Heart right ventricle (tissue), 16 donors: ENCODE results near the gene ASB2. TPM values are rescaled to one million over a fixed set of nuclear protein-coding genes. Genes with fewer than 3 reads are reported as not detected.

ENCODE experiments used
- ATAC-seq, 8 donors: fragments of 200-7000 bp; cut with Tn5 transposase; one replicate each; pipeline ENCODE4 v1.9.1; 2020; ENCODE audit warnings: mild to moderate bottlenecking in 8 of 8, moderate library complexity in 8 of 8, moderate number of reproducible peaks in 1 of 8
- DNase-seq, 2 donors: peaks; one replicate each; pipeline ENCODE4 v3.0.0-alpha.2; 2020
- H3K27ac ChIP-seq, 10 donors: fragments of 200-600 bp; sonication (generic) in 2 of 10; one replicate each; pipeline versions ENCODE4 v1.5.0 to v1.8.0; 2020 to 2022; ENCODE audit warnings: mild to moderate bottlenecking in 3 of 10
- H3K27me3 ChIP-seq, 7 donors: fragments of 200-600 bp; one replicate each; pipeline ENCODE4 v1.8.0; 2021 to 2022; ENCODE audit warnings: mild to moderate bottlenecking in 2 of 7
- H3K36me3 ChIP-seq, 9 donors: fragments of 200-600 bp; sonication (generic) in 1 of 9; one replicate each; pipeline versions ENCODE4 v1.5.0 to v1.8.0; 2020 to 2022; ENCODE audit warnings: mild to moderate bottlenecking in 2 of 9
- H3K4me1 ChIP-seq, 9 donors: fragments of 200-600 bp; sonication (generic) in 1 of 9; one replicate each; pipeline versions ENCODE4 v1.5.0 to v1.8.0; 2020 to 2022; ENCODE audit warnings: mild to moderate bottlenecking in 4 of 9
- H3K4me3 ChIP-seq, 10 donors: fragments of 200-600 bp; sonication (generic) in 2 of 10; one replicate each; pipeline versions ENCODE4 v1.5.0 to v1.8.0; 2020 to 2022; ENCODE audit warnings: mild to moderate bottlenecking in 7 of 10, moderate library complexity in 2 of 10
- H3K9me3 ChIP-seq, 11 donors: fragments of 200-600 bp in 10 of 11; sonication (generic) in 2 of 11; one replicate each; pipeline versions ENCODE4 v1.5.0 to v1.8.0; 2013 to 2022; ENCODE audit warnings: mild to moderate bottlenecking in 2 of 11, control low read depth in 1 of 11, moderate library complexity in 1 of 11
- WGBS, 2 donors: extraction: QIAGEN DNeasy Blood & Tissue Kit; methylation state at CpG; one replicate each; pipeline ENCODE4 v1.1.7; 2013; ENCODE audit warnings: inconsistent platforms in 1 of 2; 5-methylcytosine and 5-hydroxymethylcytosine counted together
- intact Hi-C, 10 donors: fragments of 100-400 bp; cut with DNase I; formaldehyde crosslinking; loops; one replicate each; pipeline versions ENCODE4 v1.11.1 to v1.14.2; 2022
- polyA plus RNA-seq, 2 donors: library from polyadenylated mRNA; stranded (reverse); fragments of 200-250 nt; gene quantifications; one replicate each; pipeline ENCODE4 v1.2.3, GENCODE V29; 2013
- total RNA-seq, 10 donors: library from RNA; stranded (reverse); fragmentation: NEBNext Ultra II Directional in 3 of 10; extraction: Animal tissue kit (Norgen Biotek cat#: 25700) in 3 of 10; gene quantifications; one replicate each; pipeline versions ENCODE4 v1.2.1 to v1.2.4, GENCODE V29; 2021 to 2023
- TF ChIP-seq, protein P1 (sequence below), 9 donors: fragments of 200-600 bp; sonication (generic) in 2 of 9; IDR thresholded peaks; one replicate each; pipeline versions ENCODE4 v1.5.0 to v1.8.0; 2021 to 2022; ENCODE audit warnings: antibody characterized with exemption in 9 of 9, mild to moderate bottlenecking in 5 of 9, moderate library complexity in 1 of 9
- donor health status: Arrhythmogenic right ventricular cardiomyopathy.
- donor health status: ischemic (EF 13 %, LVEDD 7.1; RV severe dilation, severe dysfunction).
- donor health status: healthy with polysubstance abuse.
- donor health status: DM: no; HTN: yes; CAD: no.
- donor health status: DM: no; HTN: no; CAD: no.
- donor health status: ischemic (EF 25% LVEDD 6.9; RV normal size, moderate dysfunction).
- donor health status: ischemic (EF 25% LVEDD 5.7; RV mildly dilated, moderate dysfunction).
- donor health status: healthy.
- donor health status: DM: yes; HTN: yes; CAD: no.
- donor health status: Ischemic cardiomyopathy.
- donor health status: ischemic (EF 35%, LVEDD 5.7; RV mildly dilated, moderate dysfunction).
- donor health status: nonischemic (EF 11% LVEDD 7.7; RV severe dilation, severe dysfunction).
- donor health status: DM: yes; HTN: yes; CAD: no.
- donor health status: PGD.
- donor health status: ischemic (EF 29% LVEDD 5.4; RV normal size, mild dysfunction).
- donor health status: nonischemic (EF 23%, LVEDD 6.1; RV moderate dilation, normal function).

The ASB2 gene
- total and polyA plus RNA-seq, 12 donors, result 19.6 to 374 (median 168) TPM

DNA sequence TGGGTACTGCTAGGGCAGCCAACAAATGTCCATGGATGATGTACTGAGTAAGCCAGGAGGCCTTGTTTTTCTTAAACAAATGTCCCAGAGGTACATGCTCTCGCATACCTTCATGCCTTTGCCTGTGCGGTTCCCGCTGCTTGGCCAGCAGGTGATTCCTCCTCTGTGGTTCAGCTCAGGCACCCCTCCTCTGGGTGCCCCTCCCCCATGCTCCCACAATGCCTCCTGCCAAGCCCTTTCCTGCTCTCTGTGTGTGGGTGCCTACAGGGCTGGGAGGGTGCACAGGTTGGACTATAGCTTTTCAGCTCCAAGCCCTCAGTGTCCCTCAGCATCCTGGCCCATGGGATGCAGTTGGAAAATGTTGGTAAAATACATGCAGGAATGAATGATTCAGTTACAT, 23.5 kb downstream of the ASB2 start:
- H3K4me1 ChIP-seq, result peaks cover 7 to 59% (median 45%) of the 10 kb centered on the region in 9 donors
- ATAC-seq (no peak), DNase-seq (no peak)
- TF ChIP-seq, protein P1, sequence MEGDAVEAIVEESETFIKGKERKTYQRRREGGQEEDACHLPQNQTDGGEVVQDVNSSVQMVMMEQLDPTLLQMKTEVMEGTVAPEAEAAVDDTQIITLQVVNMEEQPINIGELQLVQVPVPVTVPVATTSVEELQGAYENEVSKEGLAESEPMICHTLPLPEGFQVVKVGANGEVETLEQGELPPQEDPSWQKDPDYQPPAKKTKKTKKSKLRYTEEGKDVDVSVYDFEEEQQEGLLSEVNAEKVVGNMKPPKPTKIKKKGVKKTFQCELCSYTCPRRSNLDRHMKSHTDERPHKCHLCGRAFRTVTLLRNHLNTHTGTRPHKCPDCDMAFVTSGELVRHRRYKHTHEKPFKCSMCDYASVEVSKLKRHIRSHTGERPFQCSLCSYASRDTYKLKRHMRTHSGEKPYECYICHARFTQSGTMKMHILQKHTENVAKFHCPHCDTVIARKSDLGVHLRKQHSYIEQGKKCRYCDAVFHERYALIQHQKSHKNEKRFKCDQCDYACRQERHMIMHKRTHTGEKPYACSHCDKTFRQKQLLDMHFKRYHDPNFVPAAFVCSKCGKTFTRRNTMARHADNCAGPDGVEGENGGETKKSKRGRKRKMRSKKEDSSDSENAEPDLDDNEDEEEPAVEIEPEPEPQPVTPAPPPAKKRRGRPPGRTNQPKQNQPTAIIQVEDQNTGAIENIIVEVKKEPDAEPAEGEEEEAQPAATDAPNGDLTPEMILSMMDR (IDR thresholded peaks at IDR 0.05), result no peak
- peak overlapping the region in 3 of 10 donors; percentile 4 to 53 (median 12) for H3K27ac ChIP-seq
- WGBS, 2 donors, result 75 to 89% methylated on average over 3 of the region's 3 CpGs
- intact Hi-C loops, result no loop called here
- no peaks in the 10 kb centered on the region for H3K9me3 ChIP-seq
- peaks cover 0 to 4% (median 0%) of the 10 kb centered on the region in 7 donors for H3K27me3 ChIP-seq
- no peak overlapping the region for H3K4me3 ChIP-seq
- H3K36me3 ChIP-seq, result peaks cover 0 to 61% (median 16%) of the 10 kb centered on the region in 9 donors

DNA sequence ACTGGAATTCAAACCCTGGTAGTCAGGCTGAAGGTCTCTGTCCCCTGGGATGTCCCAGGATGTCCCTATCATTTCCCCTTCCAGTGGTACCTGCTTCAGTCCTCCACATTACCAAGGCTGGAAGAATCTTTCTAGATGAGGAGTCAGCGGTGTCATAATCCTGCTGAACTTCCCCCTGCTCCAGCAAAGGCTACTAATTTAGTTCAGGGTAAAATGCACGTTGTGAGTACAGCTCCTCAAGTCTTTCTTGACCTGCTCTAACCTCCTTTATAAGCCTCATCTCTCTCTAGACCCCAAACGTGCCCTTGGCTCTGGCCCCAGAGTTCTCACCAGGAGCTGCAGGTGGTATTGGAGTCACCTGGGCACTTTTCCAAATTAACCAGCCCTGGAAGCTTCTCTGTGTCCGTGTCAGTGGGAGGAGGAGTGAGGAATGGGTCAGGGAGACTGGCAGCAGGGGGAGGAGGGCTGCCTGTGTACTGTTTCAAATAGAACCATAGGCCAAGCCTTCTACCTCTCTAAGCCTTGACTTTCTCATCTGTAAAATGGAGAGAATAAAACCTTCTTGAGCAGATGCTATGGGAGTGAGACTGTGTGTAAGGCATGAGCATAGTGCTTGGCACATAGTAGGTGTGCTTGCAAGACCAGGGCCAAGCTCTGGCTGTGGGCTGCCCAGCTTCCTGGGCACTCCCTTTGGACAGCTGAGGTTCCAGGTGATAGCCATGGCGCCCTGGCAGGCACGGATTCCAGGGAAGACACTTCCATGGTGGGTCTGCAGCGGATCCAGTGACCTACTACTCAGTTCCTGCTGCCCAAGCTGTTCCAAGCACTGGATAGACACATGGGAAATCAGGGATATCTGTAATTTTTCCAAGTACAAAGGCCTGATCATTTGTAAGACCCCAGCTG, 24.5 kb downstream of the ASB2 start:
- intact Hi-C loops, result no loop called here
- H3K4me3 ChIP-seq, result no peak overlapping the region
- peak overlapping the region in 3 of 10 donors; percentile 9 to 39 (median 12) for H3K27ac ChIP-seq
- TF ChIP-seq, protein P1 (IDR thresholded peaks at IDR 0.05), result no peak
- no peak for DNase-seq
- peaks cover 0 to 65% (median 20%) of the 10 kb centered on the region in 9 donors for H3K36me3 ChIP-seq
- peaks cover 7 to 56% (median 36%) of the 10 kb centered on the region in 9 donors for H3K4me1 ChIP-seq
- no peaks in the 10 kb centered on the region for H3K9me3 ChIP-seq
- ATAC-seq, result no peak
- H3K27me3 ChIP-seq, result peaks cover 0 to 4% (median 0%) of the 10 kb centered on the region in 7 donors
- 53 to 56% methylated on average over 7 of the region's 7 CpGs for WGBS, 2 donors

DNA sequence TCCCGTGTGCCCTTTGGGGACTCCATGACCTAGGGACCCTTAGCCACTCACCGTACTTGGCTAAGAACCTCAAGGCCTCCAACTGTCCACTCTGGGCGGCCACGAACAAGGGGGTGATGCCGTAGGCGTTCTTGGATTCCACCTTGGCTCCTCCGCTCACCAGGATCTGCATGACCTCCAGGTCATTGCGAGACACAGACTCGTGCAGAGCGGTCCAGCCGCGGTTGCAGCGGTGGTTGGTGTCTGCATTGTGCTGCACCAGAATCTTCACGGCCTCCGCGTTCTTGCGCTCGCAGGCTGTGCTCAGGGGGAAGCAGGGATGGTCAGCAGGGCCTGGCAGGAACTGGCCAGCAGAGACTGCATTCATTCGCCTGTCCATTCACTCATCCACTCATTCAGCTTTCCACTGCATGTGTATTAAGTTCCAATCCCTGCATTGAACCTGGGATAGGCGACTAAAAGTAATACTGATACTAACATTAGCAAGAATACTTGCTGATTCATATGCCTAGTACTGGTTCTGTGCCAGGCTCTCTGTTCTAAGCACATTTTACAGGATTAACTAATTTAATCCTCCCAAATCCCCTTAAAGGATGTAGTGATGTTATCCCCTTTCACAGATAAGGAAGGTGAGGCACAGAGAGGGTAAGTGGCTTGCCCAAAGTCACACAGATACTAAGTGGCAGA, 25.3 kb downstream of the ASB2 start:
- Histone ChIP-seq H3K4me3 (no peak overlapping the region), H3K4me1 (peaks cover under 1 to 55% (median 32%) of the 10 kb centered on the region in 9 donors), H3K27ac (no peak overlapping the region), H3K9me3 (no peaks in the 10 kb centered on the region), H3K27me3 (no peaks in the 10 kb centered on the region), H3K36me3 (peaks cover 0 to 73% (median 25%) of the 10 kb centered on the region in 9 donors)
- ATAC-seq (no peak), DNase-seq (no peak)
- WGBS, 2 donors, result 84 to 86% methylated on average over 20 of the region's 20 CpGs
- intact Hi-C loops, result no loop called here
- TF ChIP-seq, protein P1 (IDR thresholded peaks at IDR 0.05), result no peak

DNA sequence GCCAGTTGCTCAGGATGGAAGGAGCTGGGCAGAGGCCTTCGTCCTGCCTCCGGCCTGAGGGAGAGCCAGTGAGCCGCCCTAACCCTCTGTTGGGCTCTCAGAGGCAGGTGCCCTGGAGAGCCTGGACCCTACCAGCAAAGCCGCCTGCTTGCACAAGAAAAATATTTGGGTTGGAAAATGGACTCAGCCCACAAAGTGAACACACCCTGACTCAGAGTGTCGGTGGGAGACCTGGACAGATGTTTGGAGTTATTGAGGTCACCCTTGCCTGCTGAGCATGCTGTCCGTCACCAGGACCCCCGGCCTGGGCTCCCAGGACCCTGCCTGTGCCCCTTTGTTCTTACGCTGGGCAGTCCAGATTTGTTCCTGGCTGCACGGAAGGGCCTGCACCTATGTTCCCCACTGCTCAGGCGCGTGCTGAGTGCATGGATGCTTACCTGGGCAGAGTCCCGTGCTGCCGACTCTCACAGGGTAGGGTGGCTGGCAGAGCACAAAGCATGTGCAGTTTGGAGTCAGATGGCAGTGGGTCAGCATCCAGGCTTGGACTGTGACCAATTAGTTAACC, 26.8 kb downstream of the ASB2 start:
- DNase-seq (no peak), ATAC-seq (no peak)
- Histone ChIP-seq H3K4me1 (peaks cover 0 to 55% (median 23%) of the 10 kb centered on the region in 9 donors), H3K36me3 (peaks cover 0 to 85% (median 25%) of the 10 kb centered on the region in 9 donors), H3K9me3 (no peaks in the 10 kb centered on the region), H3K4me3 (no peak overlapping the region), H3K27me3 (no peaks in the 10 kb centered on the region), H3K27ac (no peak overlapping the region)
- WGBS, 2 donors, result 83 to 87% methylated on average over 13 of the region's 13 CpGs
- TF ChIP-seq, protein P1 (IDR thresholded peaks at IDR 0.05), result no peak
- intact Hi-C loops, result loop anchor here in 4 of 10 donors (10.0 kb wide), 1 partner anchor 185 kb away; no protein-coding TSS in a partner anchor
